ENCODE measurements around the gene TSBP1. TPM values are rescaled to one million over a fixed set of nuclear protein-coding genes. Genes with fewer than 3 reads are reported as not detected.

TSBP1 gene
- total and polyA plus RNA-seq, 9 of the 15 experiments (the other 6 are each of a cell fraction or from before 2014, with no cell fraction given), result not detected

GRCh38 chr6:32271429-32271828 lies 100.3 kb downstream of the TSBP1 start:
- H3K4me3 ChIP-seq, result no peak overlapping the region
- no TSS peak for BruUV-seq (replicated peaks)
- DNase-seq (ENCODE audit: extremely low read depth in 1 of 4, low spot score in 3 of 4) (no peak), FAIRE-seq (no peak), ATAC-seq (no peak)
- no peaks in the 10 kb centered on the region for H3K79me2 ChIP-seq (ENCODE audit: control insufficient read depth, insufficient read depth, low read length)
- no peak overlapping the region for H2AFZ ChIP-seq (ENCODE audit: low read depth, low read length)
- H3K27me3 ChIP-seq (ENCODE audit: control insufficient read depth in 2 of 2, insufficient read depth in 2 of 2, low read length in 2 of 2), result peaks cover 0 to 3% of the 10 kb centered on the region in 2 experiments; a peak in 2 of 5 replicates
- H3K9ac ChIP-seq (ENCODE audit: insufficient read depth in 1 of 2, low read depth in 2 of 2, low read length in 2 of 2), result no peak overlapping the region
- WGBS (ENCODE audit: insufficient coverage, low coverage, missing lambda C conversion rate), result 0% methylated on average over 1 of the region's 1 CpG
- CTCF ChIA-PET (ENCODE audit: low intra/inter-chr PET ratio), result interaction anchor here (0.6 kb wide), 1 partner anchor 765 kb away, joined by 3 read pairs; no protein-coding TSS in a partner anchor
- in situ Hi-C loops (cut with MboI) (no loop called here), intact Hi-C loops (cut with micrococcal nuclease) (no loop called here)
- no peaks in the 10 kb centered on the region for H3K36me3 ChIP-seq (ENCODE audit: control insufficient read depth, insufficient read depth, low read length)
- no peaks in the 10 kb centered on the region for H3K9me1 ChIP-seq (ENCODE audit: control insufficient read depth, insufficient read depth, low read length)
- POLR2A ChIA-PET, result interaction anchor here (0.6 to 0.7 kb wide), 2 partner anchors 17 to 27 kb away, joined by 3 to 5 read pairs; no protein-coding TSS in a partner anchor
- H3K4me2 ChIP-seq (ENCODE audit: insufficient read depth, low read length), result no peak overlapping the region
- H3K9me3 ChIP-seq (replicated peaks; ENCODE audit: control insufficient read depth, insufficient read depth, low read depth, low read length), result no peaks in the 10 kb centered on the region
- H4K20me1 ChIP-seq (replicated peaks; ENCODE audit: control insufficient read depth, insufficient read depth, low read length), result no peaks in the 10 kb centered on the region
- H3K4me1 ChIP-seq (replicated peaks in 1 of 2; ENCODE audit: control insufficient read depth in 2 of 2, insufficient read depth in 2 of 2, low read length in 2 of 2), result no peaks in the 10 kb centered on the region
- TF ChIP-seq ZNF764 (CRISPR knock-in tag; IDR thresholded peaks at IDR 0.05; ENCODE audit: low read depth) (no peak), TFAM (CRISPR knock-in tag; conservative IDR thresholded peaks at IDR 0.05) (no peak), HMBOX1 (IDR thresholded peaks at IDR 0.05) (no peak), FOXJ3 (CRISPR knock-in tag; IDR thresholded peaks at IDR 0.05) (no peak), CHD2 (IDR thresholded peaks at IDR 0.05; ENCODE audit: low read depth, low read length) (no peak), TEAD4 (IDR thresholded peaks at IDR 0.05; ENCODE audit: low read length) (no peak), TEAD4 (CRISPR knock-in tag; IDR thresholded peaks at IDR 0.05; ENCODE audit: borderline replicate concordance) (no peak)
- TF ChIP-seq, protein P1, sequence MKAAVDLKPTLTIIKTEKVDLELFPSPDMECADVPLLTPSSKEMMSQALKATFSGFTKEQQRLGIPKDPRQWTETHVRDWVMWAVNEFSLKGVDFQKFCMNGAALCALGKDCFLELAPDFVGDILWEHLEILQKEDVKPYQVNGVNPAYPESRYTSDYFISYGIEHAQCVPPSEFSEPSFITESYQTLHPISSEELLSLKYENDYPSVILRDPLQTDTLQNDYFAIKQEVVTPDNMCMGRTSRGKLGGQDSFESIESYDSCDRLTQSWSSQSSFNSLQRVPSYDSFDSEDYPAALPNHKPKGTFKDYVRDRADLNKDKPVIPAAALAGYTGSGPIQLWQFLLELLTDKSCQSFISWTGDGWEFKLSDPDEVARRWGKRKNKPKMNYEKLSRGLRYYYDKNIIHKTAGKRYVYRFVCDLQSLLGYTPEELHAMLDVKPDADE (conservative IDR thresholded peaks at IDR 0.05; ENCODE audit: control insufficient read depth, low read depth, low read length), result no peak
- TF ChIP-seq, protein P2, sequence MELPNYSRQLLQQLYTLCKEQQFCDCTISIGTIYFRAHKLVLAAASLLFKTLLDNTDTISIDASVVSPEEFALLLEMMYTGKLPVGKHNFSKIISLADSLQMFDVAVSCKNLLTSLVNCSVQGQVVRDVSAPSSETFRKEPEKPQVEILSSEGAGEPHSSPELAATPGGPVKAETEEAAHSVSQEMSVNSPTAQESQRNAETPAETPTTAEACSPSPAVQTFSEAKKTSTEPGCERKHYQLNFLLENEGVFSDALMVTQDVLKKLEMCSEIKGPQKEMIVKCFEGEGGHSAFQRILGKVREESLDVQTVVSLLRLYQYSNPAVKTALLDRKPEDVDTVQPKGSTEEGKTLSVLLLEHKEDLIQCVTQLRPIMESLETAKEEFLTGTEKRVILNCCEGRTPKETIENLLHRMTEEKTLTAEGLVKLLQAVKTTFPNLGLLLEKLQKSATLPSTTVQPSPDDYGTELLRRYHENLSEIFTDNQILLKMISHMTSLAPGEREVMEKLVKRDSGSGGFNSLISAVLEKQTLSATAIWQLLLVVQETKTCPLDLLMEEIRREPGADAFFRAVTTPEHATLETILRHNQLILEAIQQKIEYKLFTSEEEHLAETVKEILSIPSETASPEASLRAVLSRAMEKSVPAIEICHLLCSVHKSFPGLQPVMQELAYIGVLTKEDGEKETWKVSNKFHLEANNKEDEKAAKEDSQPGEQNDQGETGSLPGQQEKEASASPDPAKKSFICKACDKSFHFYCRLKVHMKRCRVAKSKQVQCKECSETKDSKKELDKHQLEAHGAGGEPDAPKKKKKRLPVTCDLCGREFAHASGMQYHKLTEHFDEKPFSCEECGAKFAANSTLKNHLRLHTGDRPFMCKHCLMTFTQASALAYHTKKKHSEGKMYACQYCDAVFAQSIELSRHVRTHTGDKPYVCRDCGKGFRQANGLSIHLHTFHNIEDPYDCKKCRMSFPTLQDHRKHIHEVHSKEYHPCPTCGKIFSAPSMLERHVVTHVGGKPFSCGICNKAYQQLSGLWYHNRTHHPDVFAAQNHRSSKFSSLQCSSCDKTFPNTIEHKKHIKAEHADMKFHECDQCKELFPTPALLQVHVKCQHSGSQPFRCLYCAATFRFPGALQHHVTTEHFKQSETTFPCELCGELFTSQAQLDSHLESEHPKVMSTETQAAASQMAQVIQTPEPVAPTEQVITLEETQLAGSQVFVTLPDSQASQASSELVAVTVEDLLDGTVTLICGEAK (IDR thresholded peaks at IDR 0.05), result no peak
- TF ChIP-seq, protein P2 (CRISPR knock-in tag; IDR thresholded peaks at IDR 0.05), result no peak
- no peak overlapping the region for H3K27ac ChIP-seq (ENCODE audit: extremely low read depth, low read depth, low read length)

Data from K562 (cell line).